ENCODE measurements around the gene NCF4.

GRCh38 chr22:36907253-36908195 lies 46.7 kb downstream of the NCF4 start:
- TF ChIP-seq, protein P1, sequence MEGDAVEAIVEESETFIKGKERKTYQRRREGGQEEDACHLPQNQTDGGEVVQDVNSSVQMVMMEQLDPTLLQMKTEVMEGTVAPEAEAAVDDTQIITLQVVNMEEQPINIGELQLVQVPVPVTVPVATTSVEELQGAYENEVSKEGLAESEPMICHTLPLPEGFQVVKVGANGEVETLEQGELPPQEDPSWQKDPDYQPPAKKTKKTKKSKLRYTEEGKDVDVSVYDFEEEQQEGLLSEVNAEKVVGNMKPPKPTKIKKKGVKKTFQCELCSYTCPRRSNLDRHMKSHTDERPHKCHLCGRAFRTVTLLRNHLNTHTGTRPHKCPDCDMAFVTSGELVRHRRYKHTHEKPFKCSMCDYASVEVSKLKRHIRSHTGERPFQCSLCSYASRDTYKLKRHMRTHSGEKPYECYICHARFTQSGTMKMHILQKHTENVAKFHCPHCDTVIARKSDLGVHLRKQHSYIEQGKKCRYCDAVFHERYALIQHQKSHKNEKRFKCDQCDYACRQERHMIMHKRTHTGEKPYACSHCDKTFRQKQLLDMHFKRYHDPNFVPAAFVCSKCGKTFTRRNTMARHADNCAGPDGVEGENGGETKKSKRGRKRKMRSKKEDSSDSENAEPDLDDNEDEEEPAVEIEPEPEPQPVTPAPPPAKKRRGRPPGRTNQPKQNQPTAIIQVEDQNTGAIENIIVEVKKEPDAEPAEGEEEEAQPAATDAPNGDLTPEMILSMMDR (IDR thresholded peaks at IDR 0.05) = no peak
- no peak for TF ChIP-seq POLR2A (IDR thresholded peaks at IDR 0.05)

Measured in esophagus squamous epithelium (tissue), 4 donors.